ENCODE results near the gene SLC6A20.
"Not testable (repeated sequence)": the region's sequence is repeated elsewhere in the genome, so short reads cannot be mapped to it uniquely, and the experiment has no call there.

SLC6A20 gene

GRCh38 chr3:45756055-45756454 is 40.3 kb downstream of the SLC6A20 start:
- no peak for DNase-seq

- DNase-seq, result no peak
These were observed 41.9 kb downstream of the SLC6A20 start for GRCh38 chr3:45754461-45754860.

GRCh38 chr3:45753095-45753494 is 43.2 kb downstream of the SLC6A20 start:
- DNase-seq, result no peak

- DNase-seq, result no peak
These were observed 44.6 kb downstream of the SLC6A20 start for GRCh38 chr3:45751537-45752242.

GRCh38 chr3:45749880-45750279 is 46.5 kb downstream of the SLC6A20 start:
- DNase-seq, result no peak

GRCh38 chr3:45749036-45749600 is 47.2 kb downstream of the SLC6A20 start:
- DNase-seq, result not testable (repeated sequence)

GRCh38 chr3:45748068-45748467 is 48.3 kb downstream of the SLC6A20 start:
- no peak for DNase-seq

- no peak for DNase-seq
These were observed 49.3 kb downstream of the SLC6A20 start for GRCh38 chr3:45746777-45747622.

- DNase-seq, result no peak
These were observed 50.1 kb downstream of the SLC6A20 start for GRCh38 chr3:45746165-45746776.

- DNase-seq, result no peak
These were observed 53.8 kb downstream of the SLC6A20 start for GRCh38 chr3:45742461-45743089.

GRCh38 chr3:45741742-45742460 is 54.4 kb downstream of the SLC6A20 start:
- DNase-seq, result no peak

GRCh38 chr3:45741247-45741646 is 55.1 kb downstream of the SLC6A20 start:
- no peak for DNase-seq

- DNase-seq, result no peak
These were observed 56.3 kb downstream of the SLC6A20 start for GRCh38 chr3:45739991-45740390.

- DNase-seq, result no peak
These were observed 59.1 kb downstream of the SLC6A20 start for GRCh38 chr3:45737234-45737633.

- no peak for DNase-seq
These were observed 59.6 kb downstream of the SLC6A20 start for GRCh38 chr3:45736707-45737106.

- DNase-seq, result no peak
These were observed 65.8 kb downstream of the SLC6A20 start for GRCh38 chr3:45730409-45731154.

- DNase-seq, result no peak
These were observed 66.7 kb downstream of the SLC6A20 start for GRCh38 chr3:45729614-45730013.

GRCh38 chr3:45724911-45725310 is 71.4 kb downstream of the SLC6A20 start:
- no peak for DNase-seq

- DNase-seq, result no peak
These were observed 76.5 kb downstream of the SLC6A20 start for GRCh38 chr3:45719655-45720487.

GRCh38 chr3:45716790-45717336 is 79.5 kb downstream of the SLC6A20 start:
- no peak for DNase-seq

All from activated CD4-positive, alpha-beta T cell treated with anti-CD3 and anti-CD28 coated beads for 1 hour (primary cell).